ENCODE data around the gene KLHL36. TPM values are rescaled to one million over a fixed set of nuclear protein-coding genes. Genes with fewer than 3 reads are reported as not detected.
A peak's percentile ranks its signal among the peaks of the same experiment; 100 is the strongest.

Gene KLHL36
- total RNA-seq, 4 donors from 2014 or later, result 38.2 to 70.7 (median 52.5) TPM

GRCh38 chr16:84667600-84668309 lies 19.4 kb downstream of the KLHL36 start:
- no peak overlapping the region for H3K4me3 ChIP-seq
- H3K9me3 ChIP-seq, result no peaks in the 10 kb centered on the region
- H3K27ac ChIP-seq, result no peak overlapping the region
- TF ChIP-seq POLR2A (IDR thresholded peaks at IDR 0.05) (no peak), CTCF (IDR thresholded peaks at IDR 0.05) (no peak)
- no peak for DNase-seq
- no peaks in the 10 kb centered on the region for H3K27me3 ChIP-seq
- no peaks in the 10 kb centered on the region for H3K4me1 ChIP-seq
- no peaks in the 10 kb centered on the region for H3K36me3 ChIP-seq
- intact Hi-C loops (cut with DNase I; ENCODE audit: low total_unique reads), result no loop called here

- H3K4me3 ChIP-seq, result no peak overlapping the region
- H3K27ac ChIP-seq, result no peak overlapping the region
- H3K4me1 ChIP-seq, result no peaks in the 10 kb centered on the region
- DNase-seq, result no peak
- intact Hi-C loops (cut with DNase I; ENCODE audit: low total_unique reads), result loop anchor here (10.0 kb wide), 1 partner anchor 55 kb away; no protein-coding TSS in a partner anchor
- H3K36me3 ChIP-seq, result no peaks in the 10 kb centered on the region
- no peaks in the 10 kb centered on the region for H3K9me3 ChIP-seq
- TF ChIP-seq CTCF (IDR thresholded peaks at IDR 0.05), result no peak
- TF ChIP-seq POLR2A (IDR thresholded peaks at IDR 0.05), result no peak
- H3K27me3 ChIP-seq, result no peaks in the 10 kb centered on the region
Observed at GRCh38 chr16:84670063-84670462, 21.8 kb downstream of the KLHL36 start.

- Histone ChIP-seq H3K36me3 (no peaks in the 10 kb centered on the region), H3K4me3 (no peak overlapping the region), H3K4me1 (no peaks in the 10 kb centered on the region), H3K27ac (no peak overlapping the region), H3K27me3 (no peaks in the 10 kb centered on the region), H3K9me3 (no peaks in the 10 kb centered on the region)
- peak; percentile 70 for DNase-seq
- TF ChIP-seq POLR2A (IDR thresholded peaks at IDR 0.05), result no peak
- peak; percentile 81 to 91 (median 88) for TF ChIP-seq CTCF (IDR thresholded peaks at IDR 0.05)
- intact Hi-C loops (cut with DNase I; ENCODE audit: low total_unique reads), result loop anchor here (10.0 kb wide), 1 partner anchor 52 kb away; no protein-coding TSS in a partner anchor
Observed at GRCh38 chr16:84672276-84673202, 24.2 kb downstream of the KLHL36 start.

GRCh38 chr16:84673203-84673535 lies 24.9 kb downstream of the KLHL36 start:
- H3K27me3 ChIP-seq, result no peaks in the 10 kb centered on the region
- no peaks in the 10 kb centered on the region for H3K4me1 ChIP-seq
- no peak for TF ChIP-seq POLR2A (IDR thresholded peaks at IDR 0.05)
- TF ChIP-seq CTCF (IDR thresholded peaks at IDR 0.05), result no peak
- no peak overlapping the region for H3K27ac ChIP-seq
- DNase-seq, result no peak
- intact Hi-C loops (cut with DNase I; ENCODE audit: low total_unique reads), result loop anchor here (10.0 kb wide), 1 partner anchor 52 kb away; no protein-coding TSS in a partner anchor
- no peaks in the 10 kb centered on the region for H3K36me3 ChIP-seq
- H3K9me3 ChIP-seq, result no peaks in the 10 kb centered on the region
- no peak overlapping the region for H3K4me3 ChIP-seq

GRCh38 chr16:84673561-84673960 lies 25.2 kb downstream of the KLHL36 start:
- Histone ChIP-seq H3K36me3 (no peaks in the 10 kb centered on the region), H3K27me3 (no peaks in the 10 kb centered on the region), H3K4me1 (no peaks in the 10 kb centered on the region), H3K27ac (no peak overlapping the region), H3K4me3 (no peak overlapping the region), H3K9me3 (no peaks in the 10 kb centered on the region)
- no peak for TF ChIP-seq POLR2A (IDR thresholded peaks at IDR 0.05)
- no peak for TF ChIP-seq CTCF (IDR thresholded peaks at IDR 0.05)
- no peak for DNase-seq
- intact Hi-C loops (cut with DNase I; ENCODE audit: low total_unique reads), result loop anchor here (10.0 kb wide), 1 partner anchor 51 kb away; no protein-coding TSS in a partner anchor

Measured in uterus (tissue), 4 donors.